HEK293 (cell line): ENCODE data around the gene ARPC1A.
"Not testable (repeated sequence)": the region's sequence is repeated elsewhere in the genome, so short reads cannot be mapped to it uniquely, and the experiment has no call there.

Source experiments
- CTCF ChIA-PET: fragments of 350-600 bp; formaldehyde crosslinking; extraction: SDS; loops from one replicate; lab custom pipeline; 2021; ENCODE audit warnings: antibody characterized with exemption; lab: Yijun Ruan, JAX
- POLR2A ChIA-PET: fragments of 300-600 bp; formaldehyde crosslinking; extraction: SDS; loops from one replicate; lab custom pipeline; 2020; ENCODE audit warnings: antibody characterized with exemption, inconsistent platforms; lab: Yijun Ruan, JAX
- H3K27ac ChIP-seq: fragments of 200-500 bp; sonication (Bioruptor generic); 2 replicates; pipeline ENCODE4 v1.5.1; 2014; ENCODE audit warnings: low read depth, low read length, control low read depth, inconsistent platforms; ENCODE audit errors: extremely low read depth
- H3K36me3 ChIP-seq, 2 experiments: fragments of 200-500 bp in 1 of 2; sonication (Bioruptor generic) in 1 of 2; 1 replicate in 1 of 2; 2 replicates in 1 of 2; pipeline ENCODE4 v1.5.1; 2014 to 2017; ENCODE audit warnings: inconsistent platforms in 2 of 2, low read length in 2 of 2; ENCODE audit not compliant: control insufficient read depth in 2 of 2, insufficient read depth in 1 of 2
- H3K4me1 ChIP-seq: fragments of 200-500 bp; sonication (Bioruptor generic); 2 replicates; pipeline ENCODE4 v1.5.1; 2014; ENCODE audit warnings: mild to moderate bottlenecking, low read length, inconsistent platforms; ENCODE audit not compliant: control insufficient read depth, insufficient read depth
- H3K4me3 ChIP-seq: 2 replicates; pipeline ENCODE4 v1.5.1; 2011; ENCODE audit warnings: low read depth, mild to moderate bottlenecking, control low read depth, low read length, moderate library complexity
- H3K9me3 ChIP-seq: fragments of 200-500 bp; sonication (Bioruptor generic); 2 replicates; pipeline ENCODE4 v1.5.1; 2014; ENCODE audit warnings: low read depth, low read length, inconsistent platforms; ENCODE audit not compliant: control insufficient read depth, insufficient read depth
- FEZF1 ChIP-seq: fragments of 450-650 bp; formaldehyde crosslinking; IDR thresholded peaks from 2 replicates; pipeline ENCODE4 v1.5.1; 2016; ENCODE audit warnings: missing biosample characterization, missing genetic modification characterization
- OSR2 ChIP-seq: fragments of 450-650 bp; formaldehyde crosslinking; IDR thresholded peaks from 2 replicates; pipeline ENCODE4 v1.5.1; 2016; ENCODE audit warnings: missing biosample characterization, missing genetic modification characterization
- PRDM1 ChIP-seq: fragments of 450-650 bp; formaldehyde crosslinking; IDR thresholded peaks from 2 replicates; pipeline ENCODE4; 2016; ENCODE audit warnings: missing biosample characterization, missing genetic modification characterization
- SCRT1 ChIP-seq: fragments of 450-650 bp; formaldehyde crosslinking; IDR thresholded peaks from 2 replicates; pipeline ENCODE4 v1.5.1; 2016; ENCODE audit warnings: missing biosample characterization, missing genetic modification characterization, borderline replicate concordance
- SCRT2 ChIP-seq: fragments of 450-650 bp; formaldehyde crosslinking; IDR thresholded peaks from 2 replicates; pipeline ENCODE4 v1.5.1; 2016; ENCODE audit warnings: missing biosample characterization, missing genetic modification characterization
- SP7 ChIP-seq: fragments of 450-650 bp; formaldehyde crosslinking; IDR thresholded peaks from 2 replicates; pipeline ENCODE4 v1.5.1; 2016; ENCODE audit warnings: missing biosample characterization, missing genetic modification characterization
- TRIM28 ChIP-seq: IDR thresholded peaks from 2 replicates; pipeline ENCODE4 v1.6.1; 2011; ENCODE audit warnings: low read length, control low read depth, borderline replicate concordance
- YY2 ChIP-seq: fragments of 450-650 bp; formaldehyde crosslinking; IDR thresholded peaks from 2 replicates; pipeline ENCODE4 v1.5.1; 2016; ENCODE audit warnings: missing biosample characterization, missing genetic modification characterization
- ZBTB20 ChIP-seq: fragments of 450-650 bp; formaldehyde crosslinking; IDR thresholded peaks from 2 replicates; pipeline ENCODE4 v1.5.1; 2016; ENCODE audit warnings: missing biosample characterization, missing genetic modification characterization
- ZBTB48 ChIP-seq: fragments of 450-650 bp; formaldehyde crosslinking; IDR thresholded peaks from 2 replicates; pipeline ENCODE4 v1.5.1; 2016; ENCODE audit warnings: missing biosample characterization, missing genetic modification characterization
- ZBTB8A ChIP-seq: fragments of 450-650 bp; formaldehyde crosslinking; IDR thresholded peaks from 2 replicates; pipeline ENCODE4 v1.5.1; 2016; ENCODE audit warnings: missing biosample characterization, missing genetic modification characterization
- ZEB2 ChIP-seq: fragments of 450-650 bp; formaldehyde crosslinking; IDR thresholded peaks from 2 replicates; pipeline ENCODE4 v1.5.1; 2016; ENCODE audit warnings: missing biosample characterization, missing genetic modification characterization
- ZNF157 ChIP-seq: fragments of 450-650 bp; formaldehyde crosslinking; IDR thresholded peaks from 2 replicates; pipeline ENCODE4 v1.5.1; 2016; ENCODE audit warnings: missing biosample characterization, missing genetic modification characterization
- ZNF335 ChIP-seq: fragments of 450-650 bp; formaldehyde crosslinking; conservative IDR thresholded peaks from 2 replicates; pipeline ENCODE4 v1.5.1; 2016; ENCODE audit warnings: missing biosample characterization, missing genetic modification characterization
- ZNF510 ChIP-seq: fragments of 450-650 bp; formaldehyde crosslinking; IDR thresholded peaks from 2 replicates; pipeline ENCODE4 v1.5.1; 2018; ENCODE audit warnings: mild to moderate bottlenecking, missing genetic modification characterization, missing biosample characterization; ENCODE audit not compliant: insufficient replicate concordance
- ZSCAN23 ChIP-seq: fragments of 450-650 bp; formaldehyde crosslinking; IDR thresholded peaks from 2 replicates; pipeline ENCODE4 v1.5.1; 2016; ENCODE audit warnings: missing biosample characterization, missing genetic modification characterization
- ZXDB ChIP-seq: fragments of 450-650 bp; formaldehyde crosslinking; IDR thresholded peaks from 2 replicates; pipeline ENCODE4 v1.5.1; 2016; ENCODE audit warnings: missing biosample characterization, missing genetic modification characterization
- TF ChIP-seq, protein P1 (sequence below): fragments of 450-650 bp; formaldehyde crosslinking; IDR thresholded peaks from 2 replicates; pipeline ENCODE4 v1.5.1; 2016; ENCODE audit warnings: missing biosample characterization, missing genetic modification characterization
- TF ChIP-seq, protein P2 (sequence below): fragments of 450-650 bp; formaldehyde crosslinking; IDR thresholded peaks from 2 replicates; pipeline ENCODE4 v1.5.1; 2016; ENCODE audit warnings: missing biosample characterization, missing genetic modification characterization
- TF ChIP-seq, protein P3 (sequence below): fragments of 450-650 bp; formaldehyde crosslinking; IDR thresholded peaks from 2 replicates; pipeline ENCODE4 v1.5.1; 2016; ENCODE audit warnings: missing biosample characterization, missing genetic modification characterization
- TF ChIP-seq, protein P4 (sequence below): fragments of 450-650 bp; formaldehyde crosslinking; IDR thresholded peaks from 2 replicates; pipeline ENCODE4 v1.5.1; 2016; ENCODE audit warnings: missing biosample characterization, missing genetic modification characterization

Gene ARPC1A

DNA sequence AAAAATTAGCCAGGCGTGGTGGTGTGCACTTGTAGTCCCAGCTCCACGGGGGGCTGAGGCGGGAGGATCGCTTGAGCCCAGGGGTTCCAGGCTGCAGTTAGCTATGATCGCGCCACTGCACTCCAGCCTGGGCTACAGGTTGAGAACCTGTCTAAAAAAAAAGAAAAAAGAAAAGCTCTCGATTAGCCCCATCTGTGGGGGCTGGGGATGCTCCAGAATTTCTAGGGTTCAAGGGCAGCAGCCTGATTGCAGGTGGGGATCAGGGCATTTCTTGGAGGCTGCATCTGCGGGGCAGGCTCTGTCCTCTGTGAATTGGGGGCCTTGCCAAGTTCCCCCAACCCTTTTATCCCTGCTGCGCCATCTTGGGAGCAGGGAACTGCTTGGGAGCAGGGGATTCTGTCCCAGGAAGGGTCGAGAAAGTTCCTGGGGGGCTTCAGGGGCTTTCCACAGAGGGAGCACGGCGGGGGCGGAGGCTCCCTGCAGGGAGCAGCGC is 651 bp upstream of the ARPC1A start:
- POLR2A ChIA-PET, result interaction anchor here (0.6 to 1.8 kb wide), 9 partner anchors 8 to 187 kb away, joined by 3 to 7 read pairs (median 4); partner anchors contain the start of genes BUD31 and PDAP1
- CTCF ChIA-PET, result interaction anchor here (0.7 to 1.1 kb wide), 4 partner anchors 12 to 270 kb away, joined by 3 read pairs; no protein-coding TSS in a partner anchor
- Histone ChIP-seq H3K27ac (peak overlapping the region; percentile 79; the same call in 1 of the 2 replicates), H3K36me3 (peaks cover 0 to 6% of the 10 kb centered on the region in 2 experiments; a peak in 2 of 3 replicates)
- no peak for TF ChIP-seq FEZF1 (tag by site-specific recombination)
- 0 out of 2 replicates have a peak, but pooled peaks have one; percentile 6 for TF ChIP-seq ZBTB48
- TF ChIP-seq SCRT1, result peak; percentile 95
- peak; percentile 56 for TF ChIP-seq SCRT2 (tag by site-specific recombination)
- TF ChIP-seq, all 188 proteins: peak for 3
- H3K4me3 ChIP-seq, result peak overlapping the region; percentile 76
- peaks cover 3% of the 10 kb centered on the region; the same call in 1 of the 2 replicates for H3K4me1 ChIP-seq
- no peaks in the 10 kb centered on the region for H3K9me3 ChIP-seq

DNA sequence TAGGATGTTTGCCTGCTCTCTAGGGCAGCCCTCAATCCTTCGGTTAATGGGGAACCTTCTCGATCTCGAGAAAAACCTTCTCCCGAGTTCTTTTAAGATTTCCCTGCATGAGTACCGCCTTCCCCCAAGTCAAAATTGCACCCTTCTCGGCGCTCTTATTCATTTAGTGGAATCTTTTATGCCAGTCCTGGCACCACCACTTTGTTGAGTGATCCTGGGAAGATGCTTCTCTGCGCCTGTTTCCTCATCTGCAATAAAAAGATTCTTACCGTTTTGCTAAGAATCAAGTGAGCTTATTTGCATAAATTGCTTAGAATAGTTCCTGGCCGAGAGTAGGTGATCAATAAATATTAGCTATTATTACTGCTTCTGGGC is 697 bp downstream of the ARPC1A start:
- CTCF ChIA-PET, result interaction anchor here (0.6 to 1.3 kb wide), 4 partner anchors 13 to 110 kb away, joined by 3 to 5 read pairs (median 4); partner anchors contain the start of genes BUD31 and PDAP1
- no peaks in the 10 kb centered on the region for H3K9me3 ChIP-seq
- peak overlapping the region; percentile 79; the same call in 1 of the 2 replicates for H3K27ac ChIP-seq
- peaks cover 4% of the 10 kb centered on the region; the same call in 1 of the 2 replicates for H3K4me1 ChIP-seq
- no peak for TF ChIP-seq ZNF157 (tag by site-specific recombination)
- TF ChIP-seq, all 188 proteins: peak for 0
- Histone ChIP-seq H3K36me3 (peaks cover 0 to 6% of the 10 kb centered on the region in 2 experiments; a peak in 2 of 3 replicates), H3K4me3 (peak overlapping the region; percentile 76)
- POLR2A ChIA-PET, result interaction anchor here (1.3 to 1.8 kb wide), 3 partner anchors 10 to 39 kb away, joined by 3 to 6 read pairs (median 3); no protein-coding TSS in a partner anchor

DNA sequence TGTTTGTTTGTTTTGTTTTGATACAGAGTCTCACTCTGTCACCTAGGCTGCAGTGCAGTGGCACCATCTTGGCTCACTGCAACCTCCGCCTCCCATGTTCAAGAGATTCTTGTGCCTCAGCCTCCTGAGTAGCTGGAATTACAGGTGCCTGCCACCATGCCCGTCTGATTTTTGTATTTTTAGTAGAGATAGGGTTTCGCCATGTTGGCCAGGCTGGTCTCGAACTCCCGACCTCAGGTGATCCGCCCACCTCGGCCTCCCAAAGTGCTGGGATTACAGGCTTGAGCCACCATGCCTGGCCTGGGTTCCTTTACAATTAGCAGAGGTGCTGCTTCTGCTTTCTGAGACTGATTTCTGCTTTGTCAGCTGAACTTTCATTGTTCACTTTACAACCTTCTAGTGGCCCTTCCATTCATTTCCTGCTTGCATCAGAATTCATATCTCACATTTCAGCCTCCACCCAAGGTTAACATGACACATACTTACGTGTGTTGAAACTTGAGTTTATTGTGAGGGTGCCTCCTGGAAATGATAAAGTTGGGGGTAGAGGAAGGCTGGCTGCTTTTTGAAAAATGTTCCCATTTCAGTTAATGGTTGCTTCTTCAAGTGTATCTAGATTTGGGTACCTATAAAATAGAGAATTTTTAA is 4.7 kb downstream of the ARPC1A start:
- peak overlapping the region; percentile 34 for H3K27ac ChIP-seq
- POLR2A ChIA-PET, H3K4me3 ChIP-seq: not testable (repeated sequence)
- peak; percentile 70; the same call in 1 of the 2 replicates for TF ChIP-seq ZSCAN23 (tag by site-specific recombination)
- TF ChIP-seq, protein P1, sequence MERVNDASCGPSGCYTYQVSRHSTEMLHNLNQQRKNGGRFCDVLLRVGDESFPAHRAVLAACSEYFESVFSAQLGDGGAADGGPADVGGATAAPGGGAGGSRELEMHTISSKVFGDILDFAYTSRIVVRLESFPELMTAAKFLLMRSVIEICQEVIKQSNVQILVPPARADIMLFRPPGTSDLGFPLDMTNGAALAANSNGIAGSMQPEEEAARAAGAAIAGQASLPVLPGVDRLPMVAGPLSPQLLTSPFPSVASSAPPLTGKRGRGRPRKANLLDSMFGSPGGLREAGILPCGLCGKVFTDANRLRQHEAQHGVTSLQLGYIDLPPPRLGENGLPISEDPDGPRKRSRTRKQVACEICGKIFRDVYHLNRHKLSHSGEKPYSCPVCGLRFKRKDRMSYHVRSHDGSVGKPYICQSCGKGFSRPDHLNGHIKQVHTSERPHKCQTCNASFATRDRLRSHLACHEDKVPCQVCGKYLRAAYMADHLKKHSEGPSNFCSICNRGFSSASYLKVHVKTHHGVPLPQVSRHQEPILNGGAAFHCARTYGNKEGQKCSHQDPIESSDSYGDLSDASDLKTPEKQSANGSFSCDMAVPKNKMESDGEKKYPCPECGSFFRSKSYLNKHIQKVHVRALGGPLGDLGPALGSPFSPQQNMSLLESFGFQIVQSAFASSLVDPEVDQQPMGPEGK (tag by site-specific recombination), result peak; percentile 58
- peak; percentile 65; the same call in 1 of the 2 replicates for TF ChIP-seq PRDM1 (tag by site-specific recombination)
- TF ChIP-seq, protein P2, sequence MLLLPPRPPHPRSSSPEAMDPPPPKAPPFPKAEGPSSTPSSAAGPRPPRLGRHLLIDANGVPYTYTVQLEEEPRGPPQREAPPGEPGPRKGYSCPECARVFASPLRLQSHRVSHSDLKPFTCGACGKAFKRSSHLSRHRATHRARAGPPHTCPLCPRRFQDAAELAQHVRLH (tag by site-specific recombination), result peak; percentile 84; the same call in 1 of the 2 replicates
- peak; percentile 72 for TF ChIP-seq ZNF510 (tag by site-specific recombination)
- peak; percentile 87; the same call in 1 of the 2 replicates for TF ChIP-seq SP7
- TF ChIP-seq ZEB2 (tag by site-specific recombination), result peak; percentile 41; the same call in 1 of the 2 replicates
- TF ChIP-seq, protein P3, sequence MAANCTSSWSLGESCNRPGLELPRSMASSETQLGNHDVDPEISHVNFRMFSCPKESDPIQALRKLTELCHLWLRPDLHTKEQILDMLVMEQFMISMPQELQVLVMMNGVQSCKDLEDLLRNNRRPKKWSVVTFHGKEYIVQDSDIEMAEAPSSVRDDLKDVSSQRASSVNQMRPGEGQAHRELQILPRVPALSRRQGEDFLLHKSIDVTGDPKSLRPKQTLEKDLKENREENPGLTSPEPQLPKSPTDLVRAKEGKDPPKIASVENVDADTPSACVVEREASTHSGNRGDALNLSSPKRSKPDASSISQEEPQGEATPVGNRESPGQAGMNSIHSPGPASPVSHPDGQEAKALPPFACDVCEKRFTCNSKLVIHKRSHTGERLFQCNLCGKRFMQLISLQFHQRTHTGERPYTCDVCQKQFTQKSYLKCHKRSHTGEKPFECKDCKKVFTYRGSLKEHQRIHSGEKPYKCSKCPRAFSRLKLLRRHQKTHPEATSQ (tag by site-specific recombination), result peak; percentile 87; the same call in 1 of the 2 replicates
- TF ChIP-seq, protein P4, sequence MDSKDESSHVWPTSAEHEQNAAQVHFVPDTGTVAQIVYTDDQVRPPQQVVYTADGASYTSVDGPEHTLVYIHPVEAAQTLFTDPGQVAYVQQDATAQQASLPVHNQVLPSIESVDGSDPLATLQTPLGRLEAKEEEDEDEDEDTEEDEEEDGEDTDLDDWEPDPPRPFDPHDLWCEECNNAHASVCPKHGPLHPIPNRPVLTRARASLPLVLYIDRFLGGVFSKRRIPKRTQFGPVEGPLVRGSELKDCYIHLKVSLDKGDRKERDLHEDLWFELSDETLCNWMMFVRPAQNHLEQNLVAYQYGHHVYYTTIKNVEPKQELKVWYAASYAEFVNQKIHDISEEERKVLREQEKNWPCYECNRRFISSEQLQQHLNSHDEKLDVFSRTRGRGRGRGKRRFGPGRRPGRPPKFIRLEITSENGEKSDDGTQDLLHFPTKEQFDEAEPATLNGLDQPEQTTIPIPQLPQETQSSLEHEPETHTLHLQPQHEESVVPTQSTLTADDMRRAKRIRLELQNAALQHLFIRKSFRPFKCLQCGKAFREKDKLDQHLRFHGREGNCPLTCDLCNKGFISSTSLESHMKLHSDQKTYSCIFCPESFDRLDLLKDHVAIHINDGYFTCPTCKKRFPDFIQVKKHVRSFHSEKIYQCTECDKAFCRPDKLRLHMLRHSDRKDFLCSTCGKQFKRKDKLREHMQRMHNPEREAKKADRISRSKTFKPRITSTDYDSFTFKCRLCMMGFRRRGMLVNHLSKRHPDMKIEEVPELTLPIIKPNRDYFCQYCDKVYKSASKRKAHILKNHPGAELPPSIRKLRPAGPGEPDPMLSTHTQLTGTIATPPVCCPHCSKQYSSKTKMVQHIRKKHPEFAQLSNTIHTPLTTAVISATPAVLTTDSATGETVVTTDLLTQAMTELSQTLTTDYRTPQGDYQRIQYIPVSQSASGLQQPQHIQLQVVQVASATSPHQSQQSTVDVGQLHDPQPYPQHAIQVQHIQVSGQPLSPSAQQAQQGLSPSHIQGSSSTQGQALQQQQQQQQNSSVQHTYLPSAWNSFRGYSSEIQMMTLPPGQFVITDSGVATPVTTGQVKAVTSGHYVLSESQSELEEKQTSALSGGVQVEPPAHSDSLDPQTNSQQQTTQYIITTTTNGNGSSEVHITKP (tag by site-specific recombination), result 0 out of 2 replicates have a peak, but pooled peaks have one; percentile 50
- TF ChIP-seq OSR2, result peak; percentile 82
- peak; percentile 19; the same call in 1 of the 2 replicates for TF ChIP-seq ZBTB8A (tag by site-specific recombination)
- peak; percentile 29 for TF ChIP-seq SCRT2 (tag by site-specific recombination)
- TF ChIP-seq SCRT1, result 0 out of 2 replicates have a peak, but pooled peaks have one; percentile 40
- TF ChIP-seq ZXDB (tag by site-specific recombination), result peak; percentile 44; the same call in 1 of the 2 replicates
- peak; percentile 69 for TF ChIP-seq YY2
- peak; percentile 92 for TF ChIP-seq ZNF335 (tag by site-specific recombination)
- 0 out of 2 replicates have a peak, but pooled peaks have one; percentile 41 for TF ChIP-seq TRIM28
- peak; percentile 29; the same call in 1 of the 2 replicates for TF ChIP-seq ZBTB20 (tag by site-specific recombination)

More for the DNA sequence above, 4.7 kb downstream of the ARPC1A start:
- H3K9me3 ChIP-seq, H3K4me1 ChIP-seq: not testable (repeated sequence)
- H3K36me3 ChIP-seq, result peaks cover 22 to 23% of the 10 kb centered on the region in 2 experiments
- CTCF ChIA-PET, result interaction anchor here (0.7 to 1.4 kb wide), 3 partner anchors 9 to 16 kb away, joined by 3 to 4 read pairs (median 3); no protein-coding TSS in a partner anchor
